RWPE2 (cell line): Measurements from ENCODE around the gene USP9X.

Experiments
- ATAC-seq: fragments of 200-7000 bp; cut with Tn5 transposase; 3 replicates; pipeline ENCODE4 v1.9.1; 2021; ENCODE audit warnings: low read depth
- DNase-seq: peaks from one replicate; pipeline ENCODE4 v3.0.0-alpha.2; 2020; ENCODE audit warnings: low spot score
- H3K27ac ChIP-seq: fragments of 450-650 bp; 2 replicates; pipeline ENCODE4 v1.5.1; 2017; ENCODE audit warnings: mild to moderate bottlenecking; ENCODE audit not compliant: poor library complexity, severe bottlenecking
- H3K27me3 ChIP-seq: fragments of 250-450 bp; sonication (Bioruptor Pico); 2 replicates; pipeline ENCODE4 v1.5.1; 2021; ENCODE audit warnings: mild to moderate bottlenecking, moderate library complexity; ENCODE audit not compliant: insufficient read depth, poor library complexity, severe bottlenecking
- H3K36me3 ChIP-seq: fragments of 250-450 bp; sonication (Bioruptor Pico); 2 replicates; pipeline ENCODE4 v1.5.1; 2020; ENCODE audit warnings: low read depth, mild to moderate bottlenecking, moderate library complexity
- H3K4me1 ChIP-seq: fragments of 250-450 bp; sonication (Bioruptor Pico); 2 replicates; pipeline ENCODE4 v1.5.1; 2021; ENCODE audit warnings: mild to moderate bottlenecking, moderate library complexity; ENCODE audit not compliant: insufficient read depth, poor library complexity, severe bottlenecking
- H3K4me3 ChIP-seq: fragments of 250-450 bp; sonication (Bioruptor Pico); 2 replicates; pipeline ENCODE4 v1.5.1; 2021; ENCODE audit warnings: mild to moderate bottlenecking, moderate library complexity; ENCODE audit not compliant: severe bottlenecking
- H3K9me3 ChIP-seq: fragments of 250-450 bp; sonication (Bioruptor Pico); 2 replicates; pipeline ENCODE4 v1.5.1; 2021; ENCODE audit warnings: mild to moderate bottlenecking, moderate library complexity; ENCODE audit not compliant: severe bottlenecking
- TF ChIP-seq, protein P1 (sequence below): fragments of 450-650 bp; IDR thresholded peaks from one replicate; pipeline ENCODE4 v1.5.1; 2017; ENCODE audit warnings: mild to moderate bottlenecking, moderate library complexity; ENCODE audit not compliant: poor library complexity, severe bottlenecking

USP9X gene

DNA sequence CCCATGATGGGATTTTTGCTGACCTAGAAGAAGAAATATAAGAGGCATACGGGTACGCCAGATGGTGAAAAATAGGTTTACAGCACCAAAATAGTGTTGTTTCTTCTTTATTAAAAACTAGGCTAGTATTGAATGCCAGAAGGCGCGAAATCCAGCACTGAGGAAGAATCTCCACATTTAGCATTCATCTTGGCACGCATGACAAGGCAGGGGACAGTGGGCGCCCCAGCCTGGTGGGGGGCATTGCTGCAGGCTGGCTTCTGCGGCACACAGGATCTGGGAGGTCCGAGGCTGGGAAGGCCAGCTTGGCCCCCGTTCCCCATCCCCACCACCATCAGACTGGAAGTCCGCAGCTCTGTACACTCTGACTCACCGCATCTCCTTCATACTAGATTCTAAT is 173.0 kb downstream of the USP9X start:
- TF ChIP-seq, protein P1, sequence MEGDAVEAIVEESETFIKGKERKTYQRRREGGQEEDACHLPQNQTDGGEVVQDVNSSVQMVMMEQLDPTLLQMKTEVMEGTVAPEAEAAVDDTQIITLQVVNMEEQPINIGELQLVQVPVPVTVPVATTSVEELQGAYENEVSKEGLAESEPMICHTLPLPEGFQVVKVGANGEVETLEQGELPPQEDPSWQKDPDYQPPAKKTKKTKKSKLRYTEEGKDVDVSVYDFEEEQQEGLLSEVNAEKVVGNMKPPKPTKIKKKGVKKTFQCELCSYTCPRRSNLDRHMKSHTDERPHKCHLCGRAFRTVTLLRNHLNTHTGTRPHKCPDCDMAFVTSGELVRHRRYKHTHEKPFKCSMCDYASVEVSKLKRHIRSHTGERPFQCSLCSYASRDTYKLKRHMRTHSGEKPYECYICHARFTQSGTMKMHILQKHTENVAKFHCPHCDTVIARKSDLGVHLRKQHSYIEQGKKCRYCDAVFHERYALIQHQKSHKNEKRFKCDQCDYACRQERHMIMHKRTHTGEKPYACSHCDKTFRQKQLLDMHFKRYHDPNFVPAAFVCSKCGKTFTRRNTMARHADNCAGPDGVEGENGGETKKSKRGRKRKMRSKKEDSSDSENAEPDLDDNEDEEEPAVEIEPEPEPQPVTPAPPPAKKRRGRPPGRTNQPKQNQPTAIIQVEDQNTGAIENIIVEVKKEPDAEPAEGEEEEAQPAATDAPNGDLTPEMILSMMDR, result no peak
- DNase-seq (no peak), ATAC-seq (no peak)
- Histone ChIP-seq H3K27me3 (no peaks in the 10 kb centered on the region), H3K36me3 (no peaks in the 10 kb centered on the region), H3K27ac (no peak overlapping the region), H3K9me3 (no peaks in the 10 kb centered on the region), H3K4me3 (no peak overlapping the region), H3K4me1 (no peaks in the 10 kb centered on the region)

DNA sequence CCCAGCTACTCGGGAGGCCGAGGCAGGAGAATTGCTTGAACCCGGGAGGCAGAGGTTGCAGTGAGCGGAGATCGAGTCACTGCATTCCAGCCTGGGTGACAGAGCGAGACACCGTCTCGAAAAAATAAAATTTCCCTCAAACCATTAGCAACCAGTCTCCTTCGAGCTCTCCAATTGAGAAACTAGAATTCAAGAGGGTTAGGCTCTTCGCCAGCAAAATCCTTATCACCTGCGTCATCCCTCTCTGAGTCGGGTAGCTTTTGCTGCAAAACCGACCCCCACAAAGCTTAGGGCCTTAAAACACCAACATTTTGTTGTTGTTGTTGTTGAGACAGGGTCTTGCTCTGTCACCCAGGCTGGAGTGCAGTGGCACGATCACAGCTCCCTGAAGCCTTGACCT is 173.6 kb downstream of the USP9X start:
- TF ChIP-seq, protein P1, result no peak
- Histone ChIP-seq H3K4me3 (no peak overlapping the region), H3K4me1 (no peaks in the 10 kb centered on the region), H3K27me3 (no peaks in the 10 kb centered on the region), H3K36me3 (no peaks in the 10 kb centered on the region), H3K27ac (no peak overlapping the region), H3K9me3 (no peaks in the 10 kb centered on the region)
- DNase-seq (no peak), ATAC-seq (no peak)

DNA sequence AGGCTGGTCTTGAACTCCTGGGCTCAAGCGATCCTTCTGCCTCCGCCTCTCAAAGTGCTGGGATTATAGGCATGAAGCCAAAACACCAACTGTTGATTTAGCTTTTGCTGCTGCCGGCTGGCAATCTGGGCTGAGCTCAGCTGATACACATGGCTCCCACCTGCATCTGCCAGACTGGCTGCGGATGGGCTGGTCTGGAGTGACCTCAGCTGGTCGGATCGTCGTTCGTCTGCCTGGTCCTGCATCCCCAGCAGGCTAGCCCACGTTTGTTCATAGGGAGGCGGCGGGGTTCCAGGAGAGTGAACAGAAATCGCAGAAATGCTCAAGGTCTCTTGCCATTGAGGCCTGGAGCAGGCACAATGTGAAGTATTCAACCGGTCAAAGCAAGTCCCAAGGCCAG is 174.3 kb downstream of the USP9X start:
- no peaks in the 10 kb centered on the region for H3K27me3 ChIP-seq
- H3K27ac ChIP-seq, result no peak overlapping the region
- TF ChIP-seq, protein P1, result no peak
- no peaks in the 10 kb centered on the region for H3K4me1 ChIP-seq
- no peaks in the 10 kb centered on the region for H3K36me3 ChIP-seq
- H3K9me3 ChIP-seq, result no peaks in the 10 kb centered on the region
- H3K4me3 ChIP-seq, result no peak overlapping the region
- DNase-seq (no peak), ATAC-seq (no peak)

DNA sequence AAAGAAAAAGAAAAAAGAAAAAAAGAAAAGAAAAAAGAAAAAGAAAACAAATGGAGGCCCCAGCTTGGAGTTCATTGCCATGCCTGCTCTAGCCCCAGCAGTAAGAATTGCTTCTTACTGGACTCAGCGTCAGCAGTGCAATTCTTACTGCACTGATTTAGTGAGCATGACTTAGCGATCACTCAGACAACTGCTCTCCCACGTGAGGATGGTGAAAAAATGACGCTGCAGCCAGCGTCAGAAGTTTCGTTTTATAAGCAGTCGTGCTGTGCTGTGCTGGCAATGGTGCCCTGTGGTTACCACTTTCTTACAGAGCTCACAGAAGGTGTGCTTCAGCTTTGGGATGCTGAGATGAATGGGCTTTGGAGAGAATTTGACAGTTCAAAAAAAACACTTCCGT is 180.4 kb downstream of the USP9X start:
- DNase-seq, result no peak
- Histone ChIP-seq H3K27me3 (no peaks in the 10 kb centered on the region), H3K9me3 (no peaks in the 10 kb centered on the region), H3K4me1 (no peaks in the 10 kb centered on the region), H3K27ac (no peak overlapping the region), H3K36me3 (no peaks in the 10 kb centered on the region), H3K4me3 (no peak overlapping the region)
- TF ChIP-seq, protein P1, result no peak
- no peak for ATAC-seq

DNA sequence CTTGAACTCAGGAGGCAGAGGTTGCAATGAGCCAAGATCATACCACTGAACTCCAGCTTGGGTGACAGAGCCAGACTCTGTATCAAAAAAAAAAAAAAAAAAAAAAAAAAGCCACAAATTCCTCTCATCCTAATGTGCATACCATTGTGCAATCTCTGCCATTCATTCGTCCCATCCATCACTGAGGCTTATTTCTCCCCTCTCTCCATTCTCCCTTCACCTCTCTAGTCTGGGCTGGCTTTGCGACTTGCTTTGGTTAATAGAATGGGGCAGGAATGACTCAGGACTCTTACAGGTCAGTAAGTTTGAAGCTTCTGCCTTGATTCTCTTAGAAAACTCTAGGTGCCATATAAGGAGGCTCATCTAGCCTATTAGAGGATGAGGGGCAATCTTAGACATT is 188.4 kb downstream of the USP9X start:
- ATAC-seq (no peak), DNase-seq (no peak)
- no peaks in the 10 kb centered on the region for H3K36me3 ChIP-seq
- no peaks in the 10 kb centered on the region for H3K27me3 ChIP-seq
- no peak overlapping the region for H3K27ac ChIP-seq
- TF ChIP-seq, protein P1, result no peak
- no peak overlapping the region for H3K4me3 ChIP-seq
- H3K9me3 ChIP-seq, result no peaks in the 10 kb centered on the region
- H3K4me1 ChIP-seq, result no peaks in the 10 kb centered on the region
